Measurements from ENCODE around the gene ADAMTSL2.

GRCh38 chr9:133602277-133602676, 67.8 kb downstream of the ADAMTSL2 start:
- TF ChIP-seq CTCF (conservative IDR thresholded peaks at IDR 0.05) (no peak), ZFX (IDR thresholded peaks at IDR 0.05) (no peak)
